ENCODE results near the gene PTTG1IP.

DNA sequence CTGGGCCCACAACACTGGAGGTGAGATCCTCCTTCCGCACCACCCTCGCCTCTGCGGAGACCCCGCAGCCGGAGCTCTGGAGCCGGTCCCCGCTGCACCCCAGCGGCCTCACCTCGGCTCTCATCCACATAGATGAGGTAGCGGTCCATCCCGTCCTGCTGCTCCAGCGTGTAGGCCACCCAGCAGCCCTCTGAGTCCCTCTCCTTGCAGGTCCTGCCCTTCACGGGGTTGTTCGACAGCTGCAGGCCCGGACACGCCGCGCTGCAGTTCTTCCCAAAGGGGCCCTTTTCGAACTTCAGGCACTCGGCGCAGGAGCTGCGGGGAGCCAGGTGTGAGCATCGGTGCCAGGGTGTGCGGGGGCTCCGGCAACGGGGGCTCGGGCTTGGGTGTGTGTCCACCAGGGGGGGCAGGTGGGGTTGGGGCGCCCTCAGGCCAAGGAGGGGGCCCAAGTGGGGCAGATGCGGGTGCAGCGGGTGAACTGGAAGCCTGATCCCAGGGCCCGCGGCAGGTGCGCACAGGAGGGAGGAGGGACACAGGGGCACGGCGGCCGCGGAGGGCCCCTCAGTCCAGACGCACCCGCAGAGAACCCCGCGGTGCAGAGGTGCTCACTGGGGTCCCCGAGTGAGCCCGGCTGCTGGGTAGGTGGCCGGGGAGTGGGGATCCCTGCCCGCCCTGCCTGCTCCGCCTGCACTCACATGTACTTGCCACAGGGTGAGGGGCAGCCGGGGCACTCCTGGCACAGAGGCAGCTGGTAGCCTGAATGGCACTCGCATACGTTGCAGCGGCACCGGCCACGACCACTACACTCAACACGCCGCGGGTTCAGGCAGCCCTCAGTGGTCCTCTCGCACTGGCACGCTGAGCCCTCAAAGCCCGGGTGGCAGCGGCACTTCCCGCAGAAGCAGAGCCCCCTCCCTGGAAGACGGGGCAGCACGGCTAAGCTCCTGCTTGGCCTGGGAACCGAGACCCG lies 15.4 kb upstream of the PTTG1IP start:
- TF ChIP-seq, protein P1, sequence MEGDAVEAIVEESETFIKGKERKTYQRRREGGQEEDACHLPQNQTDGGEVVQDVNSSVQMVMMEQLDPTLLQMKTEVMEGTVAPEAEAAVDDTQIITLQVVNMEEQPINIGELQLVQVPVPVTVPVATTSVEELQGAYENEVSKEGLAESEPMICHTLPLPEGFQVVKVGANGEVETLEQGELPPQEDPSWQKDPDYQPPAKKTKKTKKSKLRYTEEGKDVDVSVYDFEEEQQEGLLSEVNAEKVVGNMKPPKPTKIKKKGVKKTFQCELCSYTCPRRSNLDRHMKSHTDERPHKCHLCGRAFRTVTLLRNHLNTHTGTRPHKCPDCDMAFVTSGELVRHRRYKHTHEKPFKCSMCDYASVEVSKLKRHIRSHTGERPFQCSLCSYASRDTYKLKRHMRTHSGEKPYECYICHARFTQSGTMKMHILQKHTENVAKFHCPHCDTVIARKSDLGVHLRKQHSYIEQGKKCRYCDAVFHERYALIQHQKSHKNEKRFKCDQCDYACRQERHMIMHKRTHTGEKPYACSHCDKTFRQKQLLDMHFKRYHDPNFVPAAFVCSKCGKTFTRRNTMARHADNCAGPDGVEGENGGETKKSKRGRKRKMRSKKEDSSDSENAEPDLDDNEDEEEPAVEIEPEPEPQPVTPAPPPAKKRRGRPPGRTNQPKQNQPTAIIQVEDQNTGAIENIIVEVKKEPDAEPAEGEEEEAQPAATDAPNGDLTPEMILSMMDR (IDR thresholded peaks at IDR 0.05), result no peak
- TF ChIP-seq POLR2A (IDR thresholded peaks at IDR 0.05), result no peak

Measured in thyroid gland (tissue), 4 donors.